Activated B cell treated with CpG ODN at 0.5 μM for 24 hours (primary cell): ENCODE results near the gene RPL10A. TPM values are rescaled to one million over a fixed set of nuclear protein-coding genes. Genes with fewer than 3 reads are reported as not detected.

Experiments
- ATAC-seq: fragments of 200-7000 bp; cut with Tn5 transposase; one replicate; pipeline ENCODE4 v1.10.0; 2021; ENCODE audit warnings: low read depth, mild to moderate bottlenecking, moderate library complexity
- CTCF ChIA-PET: fragments of 350-600 bp; sonication (Branson Sonifier 250); formaldehyde crosslinking; loops from one replicate; lab custom pipeline; 2021; ENCODE audit warnings: antibody characterized with exemption; lab: Charles Lee
- POLR2A ChIA-PET: fragments of 350-600 bp; sonication (Branson Sonifier 250); formaldehyde crosslinking; loops from one replicate; lab custom pipeline; 2021; ENCODE audit warnings: antibody characterized with exemption; lab: Charles Lee
- DNase-seq: peaks from one replicate; pipeline ENCODE4 v3.0.0; 2022
- H3K27ac Mint-ChIP-seq: one replicate; pipeline ENCODE4 v1.8.0; 2020; ENCODE audit warnings: mixed read lengths
- H3K27me3 Mint-ChIP-seq: one replicate; pipeline ENCODE4 v1.8.0; 2021; ENCODE audit warnings: mixed read lengths
- H3K36me3 Mint-ChIP-seq: one replicate; pipeline ENCODE4 v1.8.0; 2021; ENCODE audit warnings: low read depth, mixed read lengths
- H3K4me1 Mint-ChIP-seq: one replicate; pipeline ENCODE4 v1.8.0; 2021; ENCODE audit warnings: mixed read lengths
- H3K4me3 Mint-ChIP-seq: one replicate; pipeline ENCODE4 v1.8.0; 2020; ENCODE audit warnings: mild to moderate bottlenecking, mixed read lengths
- H3K9me3 Mint-ChIP-seq: one replicate; pipeline ENCODE4 v1.8.0; 2020; ENCODE audit warnings: mixed read lengths
- CTCF ChIP-seq: fragments of 200-600 bp; IDR thresholded peaks from one replicate; pipeline ENCODE4 v1.8.0; 2022; ENCODE audit warnings: antibody characterized with exemption, mild to moderate bottlenecking
- intact Hi-C: fragments of 100-400 bp; cut with micrococcal nuclease; formaldehyde crosslinking; loops from one replicate; pipeline ENCODE4 v1.15.1; 2024
- total RNA-seq: library from RNA; stranded (reverse); gene quantifications from 2 replicates; pipeline ENCODE4 v1.2.3, GENCODE V29; 2022

The RPL10A gene
- total RNA-seq, 1 donor from 2014 or later = 2,485 TPM

- peaks cover 74% of the 10 kb centered on the region for H3K36me3 Mint-ChIP-seq
- CTCF ChIA-PET = interaction anchor here (2.6 to 3.1 kb wide), 2 partner anchors 128 to 172 kb away, joined by 18 to 19 read pairs; partner anchors contain the start of gene DEF6
- POLR2A ChIA-PET = interaction anchor here (0.6 to 3.4 kb wide), 14 partner anchors 18 to 735 kb away, joined by 3 to 20 read pairs (median 6); partner anchors contain the start of genes DEF6, FANCE, PPARD and TEAD3
- ATAC-seq = no peak
- H3K4me3 Mint-ChIP-seq = peak overlapping the region; percentile 96
- H3K27ac Mint-ChIP-seq = peak overlapping the region; percentile 98
- H3K27me3 Mint-ChIP-seq = no peaks in the 10 kb centered on the region
- no peak for DNase-seq
- peaks cover 50% of the 10 kb centered on the region for H3K4me1 Mint-ChIP-seq
- TF ChIP-seq CTCF = no peak
- H3K9me3 Mint-ChIP-seq = no peaks in the 10 kb centered on the region
- intact Hi-C loops = loop anchor here (1.0 to 5.0 kb wide), 7 partner anchors 17 to 1682 kb away; partner anchors contain the start of genes ARMC12, DEF6, FANCE and LEMD2
Measured at GRCh38 chr6:35468980-35469750, 964 bp downstream of the RPL10A start.

- Mint-ChIP-seq H3K4me1 (peaks cover 50% of the 10 kb centered on the region), H3K4me3 (peak overlapping the region; percentile 96), H3K27ac (peak overlapping the region; percentile 98), H3K27me3 (no peaks in the 10 kb centered on the region), H3K9me3 (no peaks in the 10 kb centered on the region), H3K36me3 (peaks cover 79% of the 10 kb centered on the region)
- CTCF ChIA-PET = interaction anchor here (1.0 to 2.6 kb wide), 4 partner anchors 11 to 266 kb away, joined by 4 to 18 read pairs (median 4); partner anchors contain the start of genes ARMC12 and DEF6
- ATAC-seq = no peak
- no peak for TF ChIP-seq CTCF
- intact Hi-C loops = loop anchor here (2.0 to 5.0 kb wide), 2 partner anchors 267 to 1683 kb away; partner anchors contain the start of genes ARMC12 and LEMD2
- POLR2A ChIA-PET = interaction anchor here (0.6 to 3.4 kb wide), 14 partner anchors 19 to 910 kb away, joined by 3 to 20 read pairs (median 5); partner anchors contain the start of genes FANCE, TEAD3 and ZNF76
- DNase-seq = no peak
Measured at GRCh38 chr6:35469751-35470662, 1.8 kb downstream of the RPL10A start.

GRCh38 chr6:35470663-35471120, 2.5 kb downstream of the RPL10A start:
- POLR2A ChIA-PET = interaction anchor here (0.6 to 3.0 kb wide), 8 partner anchors 10 to 910 kb away, joined by 3 to 15 read pairs (median 4); partner anchors contain the start of genes TEAD3 and ZNF76
- peak overlapping the region; percentile 98 for H3K27ac Mint-ChIP-seq
- peaks cover 76% of the 10 kb centered on the region for H3K36me3 Mint-ChIP-seq
- peak overlapping the region; percentile 96 for H3K4me3 Mint-ChIP-seq
- TF ChIP-seq CTCF = no peak
- H3K9me3 Mint-ChIP-seq = no peaks in the 10 kb centered on the region
- peak; percentile 13 for ATAC-seq
- peaks cover 50% of the 10 kb centered on the region for H3K4me1 Mint-ChIP-seq
- CTCF ChIA-PET = interaction anchor here (0.6 to 2.1 kb wide), 4 partner anchors 10 to 266 kb away, joined by 3 to 5 read pairs (median 4); partner anchors contain the start of gene ARMC12
- intact Hi-C loops = no loop called here
- DNase-seq = no peak
- H3K27me3 Mint-ChIP-seq = no peaks in the 10 kb centered on the region

GRCh38 chr6:35471836-35472345, 3.7 kb downstream of the RPL10A start:
- no peak for TF ChIP-seq CTCF
- Mint-ChIP-seq H3K27ac (peak overlapping the region; percentile 60), H3K9me3 (no peaks in the 10 kb centered on the region), H3K36me3 (peaks cover 69% of the 10 kb centered on the region), H3K4me3 (no peak overlapping the region), H3K27me3 (no peaks in the 10 kb centered on the region), H3K4me1 (peaks cover 50% of the 10 kb centered on the region)
- CTCF ChIA-PET = interaction anchor here (2.1 kb wide), 1 partner anchor 9 kb away, joined by 5 read pairs; no protein-coding TSS in a partner anchor
- DNase-seq (no peak), ATAC-seq (no peak)
- POLR2A ChIA-PET = interaction anchor here (0.6 to 3.0 kb wide), 7 partner anchors 9 to 212 kb away, joined by 3 to 15 read pairs (median 6); partner anchors contain the start of genes PPARD, TEAD3 and ZNF76
- intact Hi-C loops = no loop called here
